ENCODE measurements around the gene HAPLN3. TPM values are rescaled to one million over a fixed set of nuclear protein-coding genes. Genes with fewer than 3 reads are reported as not detected.

The HAPLN3 gene
- total RNA-seq, 6 experiments from 2014 or later = 7.8 to 17.1 (median 16.5) TPM

- Mint-ChIP-seq H3K36me3 (ENCODE audit: low read depth) (peaks cover 43% of the 10 kb centered on the region), H3K27ac (peak overlapping the region; percentile 55), H3K9me3 (no peaks in the 10 kb centered on the region), H3K4me3 (no peak overlapping the region), H3K4me1 (ENCODE audit: low read depth) (peaks cover 65% of the 10 kb centered on the region), H3K27me3 (ENCODE audit: insufficient read depth) (peaks cover 20% of the 10 kb centered on the region)
- TF ChIP-seq CTCF (IDR thresholded peaks at IDR 0.05) = no peak
- DNase-seq = no peak
Measured at GRCh38 chr15:88900982-88901418, 5.7 kb upstream of the HAPLN3 start.

GRCh38 chr15:88900309-88900981, 5.1 kb upstream of the HAPLN3 start:
- H3K4me3 Mint-ChIP-seq = no peak overlapping the region
- peak; percentile 59 for DNase-seq
- H3K27ac Mint-ChIP-seq = peak overlapping the region; percentile 55
- H3K27me3 Mint-ChIP-seq (ENCODE audit: insufficient read depth) = peaks cover 22% of the 10 kb centered on the region
- no peaks in the 10 kb centered on the region for H3K9me3 Mint-ChIP-seq
- H3K36me3 Mint-ChIP-seq (ENCODE audit: low read depth) = peaks cover 39% of the 10 kb centered on the region
- H3K4me1 Mint-ChIP-seq (ENCODE audit: low read depth) = peaks cover 64% of the 10 kb centered on the region
- TF ChIP-seq CTCF (IDR thresholded peaks at IDR 0.05) = no peak

GRCh38 chr15:88899251-88899650, 3.9 kb upstream of the HAPLN3 start:
- DNase-seq = no peak
- no peak overlapping the region for H3K27ac Mint-ChIP-seq
- H3K36me3 Mint-ChIP-seq (ENCODE audit: low read depth) = peaks cover 30% of the 10 kb centered on the region
- TF ChIP-seq CTCF (IDR thresholded peaks at IDR 0.05) = no peak
- H3K4me1 Mint-ChIP-seq (ENCODE audit: low read depth) = peaks cover 55% of the 10 kb centered on the region
- no peaks in the 10 kb centered on the region for H3K9me3 Mint-ChIP-seq
- no peak overlapping the region for H3K4me3 Mint-ChIP-seq
- peaks cover 22% of the 10 kb centered on the region for H3K27me3 Mint-ChIP-seq (ENCODE audit: insufficient read depth)

GRCh38 chr15:88898736-88899135, 3.4 kb upstream of the HAPLN3 start:
- no peaks in the 10 kb centered on the region for H3K9me3 Mint-ChIP-seq
- H3K27me3 Mint-ChIP-seq (ENCODE audit: insufficient read depth) = peaks cover 21% of the 10 kb centered on the region
- H3K4me1 Mint-ChIP-seq (ENCODE audit: low read depth) = peaks cover 52% of the 10 kb centered on the region
- no peak overlapping the region; the same call in 1 of the 2 replicates for H3K4me3 Mint-ChIP-seq
- TF ChIP-seq CTCF (IDR thresholded peaks at IDR 0.05) = no peak
- no peak for DNase-seq
- peaks cover 25% of the 10 kb centered on the region for H3K36me3 Mint-ChIP-seq (ENCODE audit: low read depth)
- H3K27ac Mint-ChIP-seq = no peak overlapping the region

GRCh38 chr15:88897456-88898194, 2.3 kb upstream of the HAPLN3 start:
- DNase-seq = peak; percentile 77
- Mint-ChIP-seq H3K4me1 (ENCODE audit: low read depth) (peaks cover 49% of the 10 kb centered on the region), H3K9me3 (no peaks in the 10 kb centered on the region), H3K36me3 (ENCODE audit: low read depth) (peaks cover 24% of the 10 kb centered on the region), H3K4me3 (no peak overlapping the region), H3K27me3 (ENCODE audit: insufficient read depth) (peaks cover 17% of the 10 kb centered on the region), H3K27ac (no peak overlapping the region; the same call in 1 of the 2 replicates)
- peak; percentile 79 for TF ChIP-seq CTCF (IDR thresholded peaks at IDR 0.05)

Measured in HFFc6 (cell line).